Activated CD8-positive, alpha-beta memory T cell treated with anti-CD3 and anti-CD28 coated beads, Interleukin-2, amount 50 U/mL, for 1 hour (primary cell): ENCODE data around the gene UBE2I.

Source experiments
- DNase-seq: peaks from one replicate; pipeline ENCODE4 v3.0.0-alpha.2; 2020; ENCODE audit errors: extremely low read depth

Gene UBE2I

GRCh38 chr16:1330260-1330914 is 21.0 kb downstream of the UBE2I start:
- no peak for DNase-seq

- DNase-seq, result no peak
Measured at GRCh38 chr16:1330931-1331711, 21.7 kb downstream of the UBE2I start.

- no peak for DNase-seq
Measured at GRCh38 chr16:1331712-1332617, 22.5 kb downstream of the UBE2I start.

- no peak for DNase-seq
Measured at GRCh38 chr16:1332618-1333148, 23.2 kb downstream of the UBE2I start.

- DNase-seq, result no peak
Measured at GRCh38 chr16:1333149-1333812, 23.8 kb downstream of the UBE2I start, which contains the start of gene BAIAP3. BAIAP3 (plus strand) TSS chr16:1333645; CDS start chr16:1338550, 4,905 bp downstream.

- no peak for DNase-seq
Measured at GRCh38 chr16:1333854-1334700, 24.6 kb downstream of the UBE2I start.

- DNase-seq, result no peak
Measured at GRCh38 chr16:1334739-1335138, 25.3 kb downstream of the UBE2I start.

- DNase-seq, result no peak
Measured at GRCh38 chr16:1335211-1335971, 26.0 kb downstream of the UBE2I start.

GRCh38 chr16:1335996-1336395 is 26.6 kb downstream of the UBE2I start:
- DNase-seq, result no peak

- no peak for DNase-seq
Measured at GRCh38 chr16:1336619-1337018, 27.2 kb downstream of the UBE2I start.

- no peak for DNase-seq
Measured at GRCh38 chr16:1337486-1337885, 28.1 kb downstream of the UBE2I start.

GRCh38 chr16:1338119-1338730 is 28.8 kb downstream of the UBE2I start:
- DNase-seq, result no peak

- no peak for DNase-seq
Measured at GRCh38 chr16:1338855-1339675, 29.6 kb downstream of the UBE2I start.

- no peak for DNase-seq
Measured at GRCh38 chr16:1340730-1341494, 31.5 kb downstream of the UBE2I start.

- no peak for DNase-seq
Measured at GRCh38 chr16:1341495-1342420, 32.3 kb downstream of the UBE2I start.
